SK-N-SH (cell line): Measurements from ENCODE around the gene SLC25A28. TPM values are rescaled to one million over a fixed set of nuclear protein-coding genes. Genes with fewer than 3 reads are reported as not detected.

Experiments
- CTCF ChIA-PET: fragments of 300-600, 350-600 bp; formaldehyde crosslinking; extraction: SDS; loops from one replicate; lab custom pipeline; 2021; lab: Yijun Ruan, JAX
- POLR2A ChIA-PET: fragments of 350-600 bp; sonication (Branson Sonifier 250); formaldehyde crosslinking; extraction: SDS; loops from one replicate; lab custom pipeline; 2020; ENCODE audit warnings: antibody characterized with exemption, inconsistent platforms; lab: Yijun Ruan, JAX
- DNase-seq: peaks from one replicate; pipeline ENCODE4 v3.0.0; 2012
- H2AFZ ChIP-seq: fragments of 200-600 bp; sonication (generic); 2 replicates; pipeline ENCODE4 v1.8.1; 2016; ENCODE audit warnings: antibody characterized with exemption, mild to moderate bottlenecking, low read depth
- H3F3A ChIP-seq: fragments of 200-600 bp; sonication (generic); replicated peaks from 2 replicates; pipeline ENCODE3; 2016; ENCODE audit warnings: antibody characterized with exemption, mild to moderate bottlenecking; ENCODE audit not compliant: insufficient read depth
- H3K27ac ChIP-seq, 2 experiments: fragments of 200-500 bp in 1 of 2; fragments of 200-600 bp in 1 of 2; sonication (Bioruptor generic) in 1 of 2; sonication (generic), shearing (Covaris generic) in 1 of 2; 2 replicates each; pipeline versions ENCODE4 v1.5.1 to v1.6.1; 2014 to 2016; ENCODE audit warnings: low read depth in 2 of 2, inconsistent platforms in 1 of 2, low read length in 1 of 2, mild to moderate bottlenecking in 1 of 2, mixed read lengths in 1 of 2
- H3K27me3 ChIP-seq: fragments of 200-600 bp; sonication (generic), shearing (Covaris generic); 2 replicates; pipeline ENCODE4 v1.6.1; 2016; ENCODE audit warnings: mixed run types; ENCODE audit not compliant: insufficient read depth
- H3K36me3 ChIP-seq, 2 experiments: fragments of 200-500 bp in 1 of 2; fragments of 200-600 bp in 1 of 2; sonication (Bioruptor generic) in 1 of 2; sonication (generic) in 1 of 2; replicated peaks in 1 of 2; 2 replicates each; pipeline versions ENCODE3 to v1.5.1; 2014 to 2016; ENCODE audit warnings: low read length in 1 of 2, mild to moderate bottlenecking in 1 of 2; ENCODE audit not compliant: insufficient read depth in 2 of 2, control insufficient read depth in 1 of 2
- H3K4me1 ChIP-seq, 2 experiments: fragments of 200-500 bp in 1 of 2; fragments of 200-600 bp in 1 of 2; sonication (Bioruptor generic) in 1 of 2; sonication (generic), shearing (Covaris generic) in 1 of 2; 2 replicates each; pipeline versions ENCODE4 v1.5.1 to v1.6.1; 2014 to 2016; ENCODE audit warnings: low read depth in 1 of 2, low read length in 1 of 2, mixed run types in 1 of 2; ENCODE audit not compliant: insufficient read depth in 2 of 2, control insufficient read depth in 1 of 2
- H3K4me2 ChIP-seq: fragments of 200-600 bp; sonication (generic), shearing (Covaris generic); 2 replicates; pipeline ENCODE4 v1.6.1; 2017; ENCODE audit warnings: mixed run types
- H3K4me3 ChIP-seq, 2 experiments: fragments of 200-500 bp in 1 of 2; fragments of 200-600 bp in 1 of 2; sonication (Bioruptor generic) in 1 of 2; sonication (generic), shearing (Covaris generic) in 1 of 2; 2 replicates each; pipeline versions ENCODE4 v1.5.1 to v1.8.1; 2014 to 2016; ENCODE audit warnings: low read depth in 2 of 2, inconsistent platforms in 1 of 2, low read length in 1 of 2, mild to moderate bottlenecking in 1 of 2, mixed read lengths in 1 of 2, moderate library complexity in 1 of 2
- H3K79me2 ChIP-seq: fragments of 200-600 bp; sonication (generic); 2 replicates; pipeline ENCODE4 v1.8.1; 2017; ENCODE audit warnings: mild to moderate bottlenecking; ENCODE audit not compliant: insufficient read depth
- H3K9ac ChIP-seq: fragments of 200-600 bp; sonication (generic); 2 replicates; pipeline ENCODE4 v1.6.1; 2017; ENCODE audit warnings: mixed run types
- H3K9me2 ChIP-seq: fragments of 200-600 bp; sonication (generic); 2 replicates; pipeline ENCODE4 v1.6.1; 2017; ENCODE audit warnings: mixed run types
- H3K9me3 ChIP-seq: fragments of 200-600 bp; sonication (generic); 2 replicates; pipeline ENCODE4 v1.6.1; 2017; ENCODE audit warnings: mixed run types, mild to moderate bottlenecking, moderate library complexity
- H4K20me1 ChIP-seq: fragments of 200-600 bp; sonication (generic); 2 replicates; pipeline ENCODE4 v1.6.1; 2017; ENCODE audit warnings: mild to moderate bottlenecking, mixed run types; ENCODE audit not compliant: insufficient read depth
- ELF1 ChIP-seq: IDR thresholded peaks from 2 replicates; pipeline ENCODE4 v1.4.0; 2012
- IRF3 ChIP-seq: fragments of 150-350 bp; IDR thresholded peaks from 2 replicates; pipeline ENCODE4 v1.6.1; 2016; ENCODE audit warnings: mild to moderate bottlenecking, low read depth, low read length
- JUND ChIP-seq: IDR thresholded peaks from 2 replicates; pipeline ENCODE4 v1.4.0; 2012
- MAX ChIP-seq: IDR thresholded peaks from 2 replicates; pipeline ENCODE4 v1.4.0; 2012; ENCODE audit warnings: low read depth
- MEF2A ChIP-seq: IDR thresholded peaks from 2 replicates; pipeline ENCODE4 v1.4.0; 2012; ENCODE audit warnings: low read depth, borderline replicate concordance
- MXI1 ChIP-seq: IDR thresholded peaks from 2 replicates; pipeline ENCODE4 v1.6.1; 2012; ENCODE audit warnings: mild to moderate bottlenecking, low read depth, low read length, improper control_type of control experiment
- RFX5 ChIP-seq: IDR thresholded peaks from 2 replicates; pipeline ENCODE4 v1.6.1; 2012; ENCODE audit warnings: mild to moderate bottlenecking, improper control_type of control experiment, low read length
- RXRA ChIP-seq: IDR thresholded peaks from 2 replicates; pipeline ENCODE4 v1.4.0; 2012; ENCODE audit warnings: low read depth, mild to moderate bottlenecking, borderline replicate concordance
- TAF1 ChIP-seq: IDR thresholded peaks from 2 replicates; pipeline ENCODE4 v1.6.1; 2012; ENCODE audit warnings: low read depth, mild to moderate bottlenecking, low read length, moderate library complexity, borderline replicate concordance
- YY1 ChIP-seq: IDR thresholded peaks from 2 replicates; pipeline ENCODE4 v1.4.0; 2012; ENCODE audit warnings: low read depth, mild to moderate bottlenecking
- ZBTB33 ChIP-seq: IDR thresholded peaks from 2 replicates; pipeline ENCODE4 v1.4.0; 2012; ENCODE audit warnings: low read depth, borderline replicate concordance
- WGBS: methylation state at CpG from one replicate; pipeline ENCODE4 v1.1.6; 2017; ENCODE audit warnings: low lambda C conversion rate; 5-methylcytosine and 5-hydroxymethylcytosine counted together
- polyA plus RNA-seq, 3 experiments: library from polyadenylated mRNA; depleted of rRNA; stranded (reverse); fragments of >200 nt; gene quantifications; 2 replicates each; pipeline ENCODE4 v1.2.3, GENCODE V29; 2012
- TF ChIP-seq, protein P1 (sequence below): IDR thresholded peaks from 2 replicates; pipeline ENCODE4; 2012
- TF ChIP-seq, protein P2 (sequence below): IDR thresholded peaks from 2 replicates; pipeline ENCODE4 v1.6.1; 2012; ENCODE audit warnings: mild to moderate bottlenecking, low read depth, low read length, moderate library complexity

SLC25A28 gene
- polyA plus RNA-seq, 1 of the 3 experiments (the other 2 are of a cell fraction) = 23.8 TPM

DNA sequence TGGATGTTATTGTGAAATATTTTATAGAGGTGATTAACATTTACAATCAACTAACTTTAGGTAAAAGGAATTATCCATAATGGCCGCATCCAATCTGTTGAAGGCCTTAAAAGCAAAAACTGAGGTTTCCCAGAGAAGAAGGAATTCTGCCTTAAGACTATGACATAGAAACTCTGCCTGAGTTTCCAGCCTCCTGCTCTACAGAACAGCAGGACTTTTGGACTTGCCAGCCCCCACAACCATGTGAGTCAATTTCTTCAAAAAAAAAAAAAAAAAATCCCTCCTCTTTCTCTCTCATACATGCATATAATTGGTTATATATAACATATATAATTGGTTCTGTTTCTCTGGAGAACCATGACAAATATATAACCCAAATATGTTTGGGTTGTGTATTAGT lies 15.4 kb downstream of the SLC25A28 start:
- TF ChIP-seq, protein P1, sequence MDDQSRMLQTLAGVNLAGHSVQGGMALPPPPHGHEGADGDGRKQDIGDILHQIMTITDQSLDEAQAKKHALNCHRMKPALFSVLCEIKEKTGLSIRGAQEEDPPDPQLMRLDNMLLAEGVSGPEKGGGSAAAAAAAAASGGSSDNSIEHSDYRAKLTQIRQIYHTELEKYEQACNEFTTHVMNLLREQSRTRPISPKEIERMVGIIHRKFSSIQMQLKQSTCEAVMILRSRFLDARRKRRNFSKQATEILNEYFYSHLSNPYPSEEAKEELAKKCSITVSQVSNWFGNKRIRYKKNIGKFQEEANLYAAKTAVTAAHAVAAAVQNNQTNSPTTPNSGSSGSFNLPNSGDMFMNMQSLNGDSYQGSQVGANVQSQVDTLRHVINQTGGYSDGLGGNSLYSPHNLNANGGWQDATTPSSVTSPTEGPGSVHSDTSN = no peak
- TF ChIP-seq IRF3 (no peak), MAX (no peak), RXRA (no peak), MXI1 (no peak)
- TF ChIP-seq, protein P2, sequence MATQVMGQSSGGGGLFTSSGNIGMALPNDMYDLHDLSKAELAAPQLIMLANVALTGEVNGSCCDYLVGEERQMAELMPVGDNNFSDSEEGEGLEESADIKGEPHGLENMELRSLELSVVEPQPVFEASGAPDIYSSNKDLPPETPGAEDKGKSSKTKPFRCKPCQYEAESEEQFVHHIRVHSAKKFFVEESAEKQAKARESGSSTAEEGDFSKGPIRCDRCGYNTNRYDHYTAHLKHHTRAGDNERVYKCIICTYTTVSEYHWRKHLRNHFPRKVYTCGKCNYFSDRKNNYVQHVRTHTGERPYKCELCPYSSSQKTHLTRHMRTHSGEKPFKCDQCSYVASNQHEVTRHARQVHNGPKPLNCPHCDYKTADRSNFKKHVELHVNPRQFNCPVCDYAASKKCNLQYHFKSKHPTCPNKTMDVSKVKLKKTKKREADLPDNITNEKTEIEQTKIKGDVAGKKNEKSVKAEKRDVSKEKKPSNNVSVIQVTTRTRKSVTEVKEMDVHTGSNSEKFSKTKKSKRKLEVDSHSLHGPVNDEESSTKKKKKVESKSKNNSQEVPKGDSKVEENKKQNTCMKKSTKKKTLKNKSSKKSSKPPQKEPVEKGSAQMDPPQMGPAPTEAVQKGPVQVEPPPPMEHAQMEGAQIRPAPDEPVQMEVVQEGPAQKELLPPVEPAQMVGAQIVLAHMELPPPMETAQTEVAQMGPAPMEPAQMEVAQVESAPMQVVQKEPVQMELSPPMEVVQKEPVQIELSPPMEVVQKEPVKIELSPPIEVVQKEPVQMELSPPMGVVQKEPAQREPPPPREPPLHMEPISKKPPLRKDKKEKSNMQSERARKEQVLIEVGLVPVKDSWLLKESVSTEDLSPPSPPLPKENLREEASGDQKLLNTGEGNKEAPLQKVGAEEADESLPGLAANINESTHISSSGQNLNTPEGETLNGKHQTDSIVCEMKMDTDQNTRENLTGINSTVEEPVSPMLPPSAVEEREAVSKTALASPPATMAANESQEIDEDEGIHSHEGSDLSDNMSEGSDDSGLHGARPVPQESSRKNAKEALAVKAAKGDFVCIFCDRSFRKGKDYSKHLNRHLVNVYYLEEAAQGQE = no peak
- Histone ChIP-seq H2AFZ (no peak overlapping the region), H3K9me3 (no peaks in the 10 kb centered on the region), H3K4me3 (no peak overlapping the region), H3K9ac (no peak overlapping the region), H4K20me1 (no peaks in the 10 kb centered on the region), H3K79me2 (no peaks in the 10 kb centered on the region), H3K27ac (no peak overlapping the region), H3K4me1 (no peaks in the 10 kb centered on the region), H3K4me2 (no peak overlapping the region), H3F3A (no peaks in the 10 kb centered on the region), H3K27me3 (no peaks in the 10 kb centered on the region; the same call in 1 of the 2 replicates), H3K9me2 (no peaks in the 10 kb centered on the region), H3K36me3 (peaks cover 0 to 3% of the 10 kb centered on the region in 2 experiments)
- DNase-seq = no peak
- ChIA-PET CTCF (interaction anchor here (1.0 to 9.6 kb wide), 3 partner anchors 26 to 212 kb away, joined by 3 to 118 read pairs (median 5); no protein-coding TSS in a partner anchor), POLR2A (no interaction called here)
- WGBS = 82% methylated on average over 1 of the region's 1 CpG

DNA sequence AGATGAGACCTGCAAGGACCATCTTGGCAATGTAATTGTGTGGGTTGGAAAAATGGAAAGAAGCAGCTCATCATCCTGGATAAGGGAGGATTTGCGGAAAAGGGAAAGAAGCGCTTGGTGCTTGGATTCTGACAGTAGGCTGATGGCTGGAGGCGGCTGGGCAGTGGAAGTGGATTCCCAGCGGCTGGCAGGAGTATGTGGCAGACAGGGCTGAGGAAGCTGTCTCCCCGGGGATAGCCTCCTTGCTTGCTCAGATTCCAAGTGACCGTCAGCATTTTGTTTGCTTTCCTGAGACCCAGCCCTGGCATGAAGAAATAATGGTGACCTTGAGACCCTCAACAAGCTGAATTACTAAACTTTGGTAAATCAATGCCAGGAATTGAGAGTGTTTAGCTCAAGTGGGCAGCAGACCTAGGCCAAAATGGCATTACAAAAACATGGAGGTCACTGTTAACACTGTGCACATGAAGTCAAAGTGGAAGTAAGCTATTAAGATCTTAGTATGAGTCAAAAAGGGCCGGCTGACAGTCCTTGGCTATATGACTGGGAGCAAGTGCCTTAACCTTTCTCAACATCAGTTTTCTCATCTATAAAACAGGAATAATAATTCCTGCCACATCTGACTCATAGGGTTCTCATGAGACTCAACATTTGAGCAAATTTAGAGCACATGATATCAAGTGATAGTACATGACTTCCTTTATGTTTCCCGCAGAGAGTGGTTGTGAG lies 21.3 kb downstream of the SLC25A28 start:
- H3K4me2 ChIP-seq = no peak overlapping the region
- H3K4me3 ChIP-seq = no peak overlapping the region
- H3K79me2 ChIP-seq = no peaks in the 10 kb centered on the region
- H3K4me1 ChIP-seq = no peaks in the 10 kb centered on the region
- H3K9me2 ChIP-seq = no peaks in the 10 kb centered on the region
- H4K20me1 ChIP-seq = no peaks in the 10 kb centered on the region
- 43% methylated on average over 8 of the region's 8 CpGs for WGBS
- CTCF ChIA-PET = interaction anchor here (1.1 to 3.6 kb wide), 3 partner anchors 13 to 163 kb away, joined by 3 to 21 read pairs (median 8); no protein-coding TSS in a partner anchor
- H3K27me3 ChIP-seq = peaks cover 16% of the 10 kb centered on the region; the same call in 1 of the 2 replicates
- H2AFZ ChIP-seq = no peak overlapping the region
- H3F3A ChIP-seq = no peaks in the 10 kb centered on the region
- H3K9ac ChIP-seq = no peak overlapping the region
- no peaks in the 10 kb centered on the region for H3K9me3 ChIP-seq
- DNase-seq = no peak
- H3K36me3 ChIP-seq = no peaks in the 10 kb centered on the region
- H3K27ac ChIP-seq = no peak overlapping the region
- POLR2A ChIA-PET = no interaction called here
- TF ChIP-seq YY1 = no peak
- TF ChIP-seq RFX5 = no peak
- no peak for TF ChIP-seq ZBTB33
- TF ChIP-seq TAF1 = no peak
- no peak for TF ChIP-seq MEF2A
- TF ChIP-seq, protein P2 = no peak
- TF ChIP-seq ELF1 = no peak
- no peak for TF ChIP-seq JUND
